ENCODE data around the gene CMTM8. TPM values are rescaled to one million over a fixed set of nuclear protein-coding genes. Genes with fewer than 3 reads are reported as not detected.

Gene CMTM8
- total RNA-seq, 1 donor from 2014 or later: 9.0 TPM

GRCh38 chr3:32313169-32313568 is 74.7 kb downstream of the CMTM8 start:
- peaks cover 10% of the 10 kb centered on the region for H3K36me3 Mint-ChIP-seq

DNA sequence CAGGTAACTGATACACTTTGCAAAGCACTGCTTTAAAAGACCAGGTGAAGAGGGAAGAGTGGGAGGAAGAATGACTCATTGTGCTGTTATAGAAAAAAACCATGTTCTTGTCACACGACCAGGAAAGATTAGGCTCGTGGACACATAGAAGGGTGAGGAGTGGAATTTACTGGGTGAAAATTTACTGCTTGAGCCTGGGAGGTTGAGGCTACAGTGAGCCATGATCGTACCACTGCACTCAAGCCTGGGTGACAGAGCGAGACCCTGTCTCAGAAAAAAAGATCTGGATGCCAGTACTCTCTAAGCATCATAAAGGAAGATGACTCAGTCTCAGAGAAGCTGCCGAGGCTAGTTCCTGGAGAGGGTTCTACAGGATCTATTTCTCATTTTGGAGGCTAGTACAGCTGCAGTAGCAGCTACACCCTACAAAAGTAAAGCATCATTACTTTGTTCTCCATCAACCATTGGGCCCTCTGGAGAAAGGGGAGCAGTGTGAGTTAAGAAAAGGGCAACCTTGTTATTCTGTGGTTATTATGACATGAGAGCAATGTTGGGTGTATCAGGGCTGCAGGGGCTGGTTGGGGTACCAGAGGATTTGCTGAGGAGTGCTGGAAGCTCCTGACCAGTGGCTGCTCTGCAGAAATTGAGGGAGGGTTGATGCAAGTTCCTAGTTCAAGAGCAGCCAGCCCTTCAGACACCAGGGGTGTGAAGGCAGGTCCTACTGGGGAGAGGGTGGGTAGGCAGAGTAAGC is 75.4 kb downstream of the CMTM8 start:
- Mint-ChIP-seq H3K27me3 (peaks cover 4% of the 10 kb centered on the region), H3K4me1 (ENCODE audit: unreplicated experiment) (peaks cover 33% of the 10 kb centered on the region), H3K9me3 (peaks cover 4% of the 10 kb centered on the region), H3K36me3 (peaks cover 10% of the 10 kb centered on the region), H3K27ac (peak overlapping the region; percentile 20), H3K4me3 (peak overlapping the region; percentile 4)
- no peak for DNase-seq (ENCODE audit: extremely low spot score, unreplicated experiment)
- TF ChIP-seq, protein P1, sequence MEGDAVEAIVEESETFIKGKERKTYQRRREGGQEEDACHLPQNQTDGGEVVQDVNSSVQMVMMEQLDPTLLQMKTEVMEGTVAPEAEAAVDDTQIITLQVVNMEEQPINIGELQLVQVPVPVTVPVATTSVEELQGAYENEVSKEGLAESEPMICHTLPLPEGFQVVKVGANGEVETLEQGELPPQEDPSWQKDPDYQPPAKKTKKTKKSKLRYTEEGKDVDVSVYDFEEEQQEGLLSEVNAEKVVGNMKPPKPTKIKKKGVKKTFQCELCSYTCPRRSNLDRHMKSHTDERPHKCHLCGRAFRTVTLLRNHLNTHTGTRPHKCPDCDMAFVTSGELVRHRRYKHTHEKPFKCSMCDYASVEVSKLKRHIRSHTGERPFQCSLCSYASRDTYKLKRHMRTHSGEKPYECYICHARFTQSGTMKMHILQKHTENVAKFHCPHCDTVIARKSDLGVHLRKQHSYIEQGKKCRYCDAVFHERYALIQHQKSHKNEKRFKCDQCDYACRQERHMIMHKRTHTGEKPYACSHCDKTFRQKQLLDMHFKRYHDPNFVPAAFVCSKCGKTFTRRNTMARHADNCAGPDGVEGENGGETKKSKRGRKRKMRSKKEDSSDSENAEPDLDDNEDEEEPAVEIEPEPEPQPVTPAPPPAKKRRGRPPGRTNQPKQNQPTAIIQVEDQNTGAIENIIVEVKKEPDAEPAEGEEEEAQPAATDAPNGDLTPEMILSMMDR (conservative IDR thresholded peaks at IDR 0.05): no peak

More at GRCh38 chr3:32313169-32313568, 74.7 kb downstream of the CMTM8 start:
- Mint-ChIP-seq H3K27ac (peak overlapping the region; percentile 20), H3K4me3 (no peak overlapping the region), H3K4me1 (ENCODE audit: unreplicated experiment) (peaks cover 33% of the 10 kb centered on the region), H3K27me3 (peaks cover 4% of the 10 kb centered on the region), H3K9me3 (peaks cover 4% of the 10 kb centered on the region)
- no peak for DNase-seq (ENCODE audit: extremely low spot score, unreplicated experiment)
- TF ChIP-seq, protein P1 (conservative IDR thresholded peaks at IDR 0.05): no peak

GRCh38 chr3:32315441-32315840 is 77.0 kb downstream of the CMTM8 start:
- TF ChIP-seq, protein P1 (conservative IDR thresholded peaks at IDR 0.05): no peak
- peaks cover 9% of the 10 kb centered on the region for H3K9me3 Mint-ChIP-seq

DNA sequence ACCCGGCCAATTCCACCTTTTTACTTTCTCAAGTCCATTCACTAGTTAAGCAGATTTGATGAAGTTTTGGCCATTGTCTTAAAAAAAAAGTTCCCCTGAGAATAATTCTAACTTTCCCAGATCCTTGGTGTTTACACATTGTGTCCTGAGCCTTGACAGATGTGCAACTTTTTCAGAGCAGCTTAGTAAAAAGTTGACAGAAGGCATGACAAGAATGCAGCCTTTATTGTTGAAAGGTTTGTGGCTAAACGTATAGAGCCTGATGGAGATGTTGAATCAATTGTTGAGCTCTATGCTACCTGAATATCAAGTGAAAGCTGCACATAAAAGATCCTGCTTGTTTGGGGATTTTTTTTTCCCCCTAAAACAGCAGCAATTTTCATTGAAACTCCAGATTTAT is 77.8 kb downstream of the CMTM8 start:
- TF ChIP-seq, protein P1 (conservative IDR thresholded peaks at IDR 0.05): no peak
- H3K27me3 Mint-ChIP-seq: peaks cover 4% of the 10 kb centered on the region
- H3K9me3 Mint-ChIP-seq: peaks cover 9% of the 10 kb centered on the region
- peak overlapping the region; percentile 71 for H3K27ac Mint-ChIP-seq
- no peak overlapping the region for H3K4me3 Mint-ChIP-seq
- no peak for DNase-seq (ENCODE audit: extremely low spot score, unreplicated experiment)
- H3K4me1 Mint-ChIP-seq (ENCODE audit: unreplicated experiment): peaks cover 46% of the 10 kb centered on the region
- H3K36me3 Mint-ChIP-seq: peaks cover 9% of the 10 kb centered on the region

More at GRCh38 chr3:32315441-32315840, 77.0 kb downstream of the CMTM8 start:
- H3K27ac Mint-ChIP-seq: no peak overlapping the region
- peaks cover 10% of the 10 kb centered on the region for H3K36me3 Mint-ChIP-seq
- H3K4me1 Mint-ChIP-seq (ENCODE audit: unreplicated experiment): peaks cover 39% of the 10 kb centered on the region
- no peak for DNase-seq (ENCODE audit: extremely low spot score, unreplicated experiment)
- no peak overlapping the region for H3K4me3 Mint-ChIP-seq
- H3K27me3 Mint-ChIP-seq: peaks cover 4% of the 10 kb centered on the region

GRCh38 chr3:32316976-32317375 is 78.5 kb downstream of the CMTM8 start:
- H3K36me3 Mint-ChIP-seq: peaks cover 6% of the 10 kb centered on the region
- peaks cover 44% of the 10 kb centered on the region for H3K4me1 Mint-ChIP-seq (ENCODE audit: unreplicated experiment)
- H3K9me3 Mint-ChIP-seq: peaks cover 9% of the 10 kb centered on the region
- no peak overlapping the region for H3K27ac Mint-ChIP-seq
- TF ChIP-seq, protein P1 (conservative IDR thresholded peaks at IDR 0.05): no peak
- no peak overlapping the region for H3K4me3 Mint-ChIP-seq
- DNase-seq (ENCODE audit: extremely low spot score, unreplicated experiment): no peak
- H3K27me3 Mint-ChIP-seq: no peaks in the 10 kb centered on the region
